ENCODE measurements around the gene RGS18. TPM values are rescaled to one million over a fixed set of nuclear protein-coding genes. Genes with fewer than 3 reads are reported as not detected.

RGS18 gene
- total RNA-seq, 4 donors from 2014 or later: 0.47 to 3.8 (median 2.1) TPM

DNA sequence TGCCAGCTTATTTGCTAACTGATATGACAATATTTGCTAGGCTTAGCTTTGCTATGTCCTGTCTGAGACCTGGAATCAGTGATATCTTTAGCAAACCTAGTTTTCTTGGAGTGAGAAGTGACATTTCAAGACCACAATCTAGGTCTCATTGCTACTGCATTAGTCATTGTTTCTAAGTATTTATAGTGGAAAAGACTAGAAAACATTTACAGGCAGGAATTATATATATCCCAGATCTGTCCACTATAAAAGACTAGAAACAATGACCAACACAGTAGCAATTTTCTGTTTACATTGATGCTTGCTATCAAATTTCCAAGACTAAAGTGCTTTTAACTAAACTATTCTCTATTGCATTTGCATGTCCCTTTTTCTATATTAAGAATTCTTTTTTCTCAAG, 5.0 kb upstream of the RGS18 start:
- TF ChIP-seq, protein P1, sequence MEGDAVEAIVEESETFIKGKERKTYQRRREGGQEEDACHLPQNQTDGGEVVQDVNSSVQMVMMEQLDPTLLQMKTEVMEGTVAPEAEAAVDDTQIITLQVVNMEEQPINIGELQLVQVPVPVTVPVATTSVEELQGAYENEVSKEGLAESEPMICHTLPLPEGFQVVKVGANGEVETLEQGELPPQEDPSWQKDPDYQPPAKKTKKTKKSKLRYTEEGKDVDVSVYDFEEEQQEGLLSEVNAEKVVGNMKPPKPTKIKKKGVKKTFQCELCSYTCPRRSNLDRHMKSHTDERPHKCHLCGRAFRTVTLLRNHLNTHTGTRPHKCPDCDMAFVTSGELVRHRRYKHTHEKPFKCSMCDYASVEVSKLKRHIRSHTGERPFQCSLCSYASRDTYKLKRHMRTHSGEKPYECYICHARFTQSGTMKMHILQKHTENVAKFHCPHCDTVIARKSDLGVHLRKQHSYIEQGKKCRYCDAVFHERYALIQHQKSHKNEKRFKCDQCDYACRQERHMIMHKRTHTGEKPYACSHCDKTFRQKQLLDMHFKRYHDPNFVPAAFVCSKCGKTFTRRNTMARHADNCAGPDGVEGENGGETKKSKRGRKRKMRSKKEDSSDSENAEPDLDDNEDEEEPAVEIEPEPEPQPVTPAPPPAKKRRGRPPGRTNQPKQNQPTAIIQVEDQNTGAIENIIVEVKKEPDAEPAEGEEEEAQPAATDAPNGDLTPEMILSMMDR (IDR thresholded peaks at IDR 0.05): no peak
- no peak for TF ChIP-seq POLR2A (IDR thresholded peaks at IDR 0.05)
- no peak for TF ChIP-seq EP300 (IDR thresholded peaks at IDR 0.05)
- TF ChIP-seq POLR2AphosphoS5 (IDR thresholded peaks at IDR 0.05): no peak
- no peaks in the 10 kb centered on the region for H3K9me3 ChIP-seq
- no peak for ATAC-seq
- H3K27ac ChIP-seq: no peak overlapping the region
- H3K4me1 ChIP-seq: no peaks in the 10 kb centered on the region
- no peaks in the 10 kb centered on the region for H3K27me3 ChIP-seq
- no peaks in the 10 kb centered on the region for H3K36me3 ChIP-seq
- H3K4me3 ChIP-seq: no peak overlapping the region

DNA sequence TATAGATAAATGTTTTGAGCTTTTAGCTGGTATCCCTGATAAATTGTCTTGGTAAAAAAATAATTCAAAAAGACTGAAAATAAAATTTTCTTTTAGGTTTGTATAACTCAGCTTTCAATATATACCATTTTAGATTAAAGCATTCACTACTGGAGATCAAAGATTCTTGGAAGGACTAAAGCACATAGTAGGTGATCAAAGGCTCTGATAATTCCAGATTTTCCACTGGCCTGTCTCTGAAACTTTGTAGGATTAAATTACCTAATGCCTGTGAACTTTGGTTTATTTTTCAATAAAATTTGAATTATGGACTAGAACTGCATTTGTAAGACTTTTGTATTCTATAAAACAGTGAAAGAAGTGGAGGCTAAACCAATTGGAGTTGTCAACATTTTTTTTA, 1.2 kb upstream of the RGS18 start:
- H3K4me1 ChIP-seq: no peaks in the 10 kb centered on the region
- no peaks in the 10 kb centered on the region for H3K9me3 ChIP-seq
- no peak overlapping the region for H3K4me3 ChIP-seq
- H3K36me3 ChIP-seq: no peaks in the 10 kb centered on the region
- no peak overlapping the region for H3K27ac ChIP-seq
- TF ChIP-seq POLR2AphosphoS5 (IDR thresholded peaks at IDR 0.05) (no peak), EP300 (IDR thresholded peaks at IDR 0.05) (no peak), POLR2A (IDR thresholded peaks at IDR 0.05) (no peak)
- TF ChIP-seq, protein P1 (IDR thresholded peaks at IDR 0.05): no peak
- H3K27me3 ChIP-seq: no peaks in the 10 kb centered on the region
- ATAC-seq: no peak

- Histone ChIP-seq H3K4me1 (no peaks in the 10 kb centered on the region), H3K36me3 (no peaks in the 10 kb centered on the region), H3K4me3 (no peak overlapping the region), H3K27me3 (no peaks in the 10 kb centered on the region), H3K9me3 (no peaks in the 10 kb centered on the region), H3K27ac (no peak overlapping the region)
- TF ChIP-seq POLR2AphosphoS5 (IDR thresholded peaks at IDR 0.05): no peak
- TF ChIP-seq, protein P1 (IDR thresholded peaks at IDR 0.05): no peak
- TF ChIP-seq POLR2A (IDR thresholded peaks at IDR 0.05): no peak
- no peak for TF ChIP-seq EP300 (IDR thresholded peaks at IDR 0.05)
- WGBS, 2 donors (ENCODE audit: low coverage in 1 of 2): 54 to 55% methylated on average over 4 of the region's 4 CpGs
- no peak for ATAC-seq
These were observed 752 bp downstream of the RGS18 start for GRCh38 chr1:192159014-192159413.

- H3K4me1 ChIP-seq: no peaks in the 10 kb centered on the region
- H3K27me3 ChIP-seq: no peaks in the 10 kb centered on the region
- no peak for TF ChIP-seq POLR2A (IDR thresholded peaks at IDR 0.05)
- TF ChIP-seq, protein P1 (IDR thresholded peaks at IDR 0.05): no peak
- TF ChIP-seq POLR2AphosphoS5 (IDR thresholded peaks at IDR 0.05): no peak
- TF ChIP-seq EP300 (IDR thresholded peaks at IDR 0.05): no peak
- no peaks in the 10 kb centered on the region for H3K36me3 ChIP-seq
- H3K4me3 ChIP-seq: no peak overlapping the region
- ATAC-seq: no peak
- 61 to 67% methylated on average over 2 of the region's 2 CpGs for WGBS, 2 donors (ENCODE audit: low coverage in 1 of 2)
- H3K9me3 ChIP-seq: peaks cover 0 to under 1% (median 0%) of the 10 kb centered on the region in 3 donors
- no peak overlapping the region for H3K27ac ChIP-seq
These were observed 1.5 kb downstream of the RGS18 start for GRCh38 chr1:192159781-192160180.

GRCh38 chr1:192160196-192160595, 1.9 kb downstream of the RGS18 start:
- Histone ChIP-seq H3K36me3 (no peaks in the 10 kb centered on the region), H3K27me3 (no peaks in the 10 kb centered on the region), H3K9me3 (peaks cover 0 to 5% (median 0%) of the 10 kb centered on the region in 3 donors), H3K27ac (no peak overlapping the region), H3K4me3 (no peak overlapping the region), H3K4me1 (no peaks in the 10 kb centered on the region)
- WGBS, 2 donors (ENCODE audit: low coverage in 1 of 2): 56 to 91% methylated on average over 1 of the region's 1 CpG
- ATAC-seq: no peak
- TF ChIP-seq POLR2A (IDR thresholded peaks at IDR 0.05) (no peak), EP300 (IDR thresholded peaks at IDR 0.05) (no peak), POLR2AphosphoS5 (IDR thresholded peaks at IDR 0.05) (no peak)
- TF ChIP-seq, protein P1 (IDR thresholded peaks at IDR 0.05): no peak

Data from gastroesophageal sphincter (tissue), 4 donors.